Stomach (tissue), 4 donors: ENCODE data around the gene TTC28.

Source experiments
- CTCF ChIP-seq, 7 experiments: fragments of 450-650 bp in 4 of 7; fragments of 200-600 bp in 3 of 7; sonication (generic) in 3 of 7; IDR thresholded peaks; one replicate each; pipeline ENCODE4 v1.5.1; 2016 to 2019; ENCODE audit warnings: antibody characterized with exemption in 7 of 7, control low read depth in 2 of 7, mild to moderate bottlenecking in 1 of 7
- POLR2A ChIP-seq, 4 donors: fragments of 450-650 bp; IDR thresholded peaks; one replicate each; pipeline ENCODE4 v1.6.1; 2016; ENCODE audit warnings: antibody characterized with exemption in 4 of 4, control low read depth in 2 of 4, mild to moderate bottlenecking in 1 of 4, moderate library complexity in 1 of 4
- POLR2AphosphoS5 ChIP-seq, 3 donors: sonication (generic); formaldehyde crosslinking; IDR thresholded peaks; one replicate each; pipeline ENCODE4 v1.6.1; 2016; ENCODE audit warnings: antibody characterized with exemption in 3 of 3

GRCh38 chr22:27934069-27934468, 745.6 kb downstream of the TTC28 start:
- TF ChIP-seq CTCF (IDR thresholded peaks at IDR 0.05) = no peak
- TF ChIP-seq POLR2A (IDR thresholded peaks at IDR 0.05) = no peak
- no peak for TF ChIP-seq POLR2AphosphoS5 (IDR thresholded peaks at IDR 0.05)
